IMR-90 (cell line): ENCODE results near the gene LRRC3C. TPM values are rescaled to one million over a fixed set of nuclear protein-coding genes. Genes with fewer than 3 reads are reported as not detected.

ENCODE experiments used
- ATAC-seq: fragments of 200-7000 bp; cut with Tn5 transposase; 2 replicates; pipeline ENCODE4 v1.9.1; 2020; ENCODE audit warnings: low read depth, mild to moderate bottlenecking, moderate library complexity
- BruUV-seq: library from RNA; stranded (reverse); fragments of 400-500 nt; replicated peaks from 2 replicates; lab custom pipeline; 2021; lab: Mats Ljungman, UMichigan
- CTCF ChIA-PET: fragments of 300-600 bp; formaldehyde crosslinking; extraction: SDS; loops from one replicate; lab custom pipeline; 2021; ENCODE audit warnings: antibody characterized with exemption; lab: Yijun Ruan, JAX
- POLR2A ChIA-PET: fragments of 300-600 bp; sonication (Branson Sonifier 250); formaldehyde crosslinking; loops from one replicate; lab custom pipeline; 2022; ENCODE audit warnings: antibody characterized with exemption; ENCODE audit not compliant: unreplicated experiment; lab: Charles Lee
- DNase-seq: peaks from one replicate; pipeline ENCODE4 v3.0.0; 2013
- H2AFZ ChIP-seq: replicated peaks from 2 replicates; pipeline ENCODE3; 2013; ENCODE audit warnings: low read length, mild to moderate bottlenecking; ENCODE audit not compliant: poor library complexity
- H2AK5ac ChIP-seq: 2 replicates; pipeline ENCODE4 v1.6.1; 2013; ENCODE audit warnings: low read depth, low read length, inconsistent platforms
- H2AK9ac ChIP-seq: replicated peaks from 2 replicates; pipeline ENCODE3; 2013; ENCODE audit warnings: mild to moderate bottlenecking, low read depth, low read length, moderate library complexity; ENCODE audit not compliant: poor library complexity
- H2BK120ac ChIP-seq: 2 replicates; pipeline ENCODE4 v1.6.1; 2013; ENCODE audit warnings: low read depth, low read length, inconsistent platforms
- H2BK15ac ChIP-seq: 3 replicates; pipeline ENCODE4 v1.6.1; 2013; ENCODE audit warnings: low read depth, low read length, inconsistent platforms
- H2BK20ac ChIP-seq: 2 replicates; pipeline ENCODE4 v1.6.1; 2013; ENCODE audit warnings: low read depth, mild to moderate bottlenecking, inconsistent platforms, low read length, moderate library complexity
- H2BK5ac ChIP-seq: 2 replicates; pipeline ENCODE4 v1.6.1; 2013; ENCODE audit warnings: mild to moderate bottlenecking, low read depth, low read length, inconsistent platforms; ENCODE audit not compliant: poor library complexity, severe bottlenecking
- H3K14ac ChIP-seq: replicated peaks from 2 replicates; pipeline ENCODE4 v1.6.1; 2013; ENCODE audit warnings: low read depth, low read length, inconsistent platforms
- H3K18ac ChIP-seq: 2 replicates; pipeline ENCODE4 v1.6.1; 2013; ENCODE audit warnings: low read depth, low read length, control low read depth
- H3K23ac ChIP-seq: 2 replicates; pipeline ENCODE4 v1.6.1; 2013; ENCODE audit warnings: low read depth, low read length, inconsistent platforms
- H3K27ac ChIP-seq: 2 replicates; pipeline ENCODE4 v1.5.1; 2013; ENCODE audit warnings: mild to moderate bottlenecking, control low read depth, low read length; ENCODE audit not compliant: insufficient read depth
- H3K27me3 ChIP-seq: 2 replicates; pipeline ENCODE4 v1.6.1; 2013; ENCODE audit warnings: low read length; ENCODE audit not compliant: control insufficient read depth, insufficient read depth
- H3K36me3 ChIP-seq: 2 replicates; pipeline ENCODE4 v1.6.1; 2013; ENCODE audit warnings: low read length, mixed read lengths; ENCODE audit not compliant: control insufficient read depth, insufficient read depth
- H3K4ac ChIP-seq: 2 replicates; pipeline ENCODE4 v1.6.1; 2013; ENCODE audit warnings: low read depth, low read length, inconsistent platforms
- H3K4me1 ChIP-seq: 2 replicates; pipeline ENCODE4 v1.6.1; 2013; ENCODE audit warnings: low read length, mixed read lengths; ENCODE audit not compliant: control insufficient read depth, insufficient read depth
- H3K4me2 ChIP-seq: 2 replicates; pipeline ENCODE4 v1.6.1; 2013; ENCODE audit warnings: low read depth, mild to moderate bottlenecking, control low read depth, low read length, moderate library complexity
- H3K4me3 ChIP-seq: 2 replicates; pipeline ENCODE4 v1.5.1; 2013; ENCODE audit warnings: low read depth, mild to moderate bottlenecking, control low read depth, low read length, moderate library complexity; ENCODE audit not compliant: insufficient read depth
- H3K56ac ChIP-seq: 2 replicates; pipeline ENCODE4 v1.6.1; 2013; ENCODE audit warnings: low read length, inconsistent platforms; ENCODE audit not compliant: insufficient read depth; ENCODE audit errors: extremely low read depth
- H3K79me1 ChIP-seq, 2 experiments: 2 replicates each; pipeline ENCODE4 v1.6.1; 2013; ENCODE audit warnings: low read length in 2 of 2, inconsistent platforms in 1 of 2, low read depth in 1 of 2
- H3K9ac ChIP-seq: 2 replicates; pipeline ENCODE4 v1.6.1; 2013; ENCODE audit warnings: low read depth, low read length, control low read depth
- H3K9me1 ChIP-seq: 2 replicates; pipeline ENCODE4 v1.6.1; 2013; ENCODE audit warnings: low read length, inconsistent platforms; ENCODE audit not compliant: insufficient read depth
- H3K9me3 ChIP-seq: 2 replicates; pipeline ENCODE4 v1.6.1; 2013; ENCODE audit warnings: low read length; ENCODE audit not compliant: control insufficient read depth, insufficient read depth
- H4K20me1 ChIP-seq: 2 replicates; pipeline ENCODE4 v1.6.1; 2013; ENCODE audit warnings: low read length, inconsistent platforms; ENCODE audit not compliant: insufficient read depth
- H4K5ac ChIP-seq: 2 replicates; pipeline ENCODE4 v1.6.1; 2013; ENCODE audit warnings: mild to moderate bottlenecking, low read depth, low read length, control low read depth
- H4K8ac ChIP-seq, 2 experiments: 2 replicates each; pipeline ENCODE4 v1.6.1; 2013; ENCODE audit warnings: low read depth in 2 of 2, low read length in 2 of 2, control low read depth in 1 of 2, inconsistent platforms in 1 of 2
- H4K91ac ChIP-seq: 2 replicates; pipeline ENCODE4 v1.6.1; 2013; ENCODE audit warnings: low read depth, low read length, inconsistent platforms; ENCODE audit not compliant: insufficient read depth
- BHLHE40 ChIP-seq: fragments of 150-350 bp; IDR thresholded peaks from 2 replicates; pipeline ENCODE4 v1.6.1; 2016; ENCODE audit warnings: mild to moderate bottlenecking, low read depth, low read length
- CEBPB ChIP-seq: IDR thresholded peaks from 2 replicates; pipeline ENCODE4 v1.6.1; 2012; ENCODE audit warnings: low read depth, low read length, improper control_type of control experiment
- CHD1 ChIP-seq: IDR thresholded peaks from 2 replicates; pipeline ENCODE4 v1.6.1; 2012; ENCODE audit warnings: low read depth, low read length, improper control_type of control experiment
- FOS ChIP-seq: fragments of 150-350 bp; IDR thresholded peaks from 2 replicates; pipeline ENCODE4 v1.6.1; 2016; ENCODE audit warnings: low read depth, low read length
- MAFK ChIP-seq: IDR thresholded peaks from 2 replicates; pipeline ENCODE4 v1.6.1; 2012; ENCODE audit warnings: low read depth, low read length, improper control_type of control experiment
- MAZ ChIP-seq: IDR thresholded peaks from 2 replicates; pipeline ENCODE4 v1.6.1; 2012; ENCODE audit warnings: low read depth, mild to moderate bottlenecking, low read length, improper control_type of control experiment, moderate library complexity, borderline replicate concordance
- MXI1 ChIP-seq: IDR thresholded peaks from 2 replicates; pipeline ENCODE4 v1.6.1; 2012; ENCODE audit warnings: low read depth, mild to moderate bottlenecking, low read length, moderate library complexity, borderline replicate concordance
- NFE2L2 ChIP-seq: fragments of 150-350 bp; IDR thresholded peaks from 2 replicates; pipeline ENCODE4 v1.6.1; 2016; ENCODE audit warnings: low read depth, mild to moderate bottlenecking, low read length
- POLR2A ChIP-seq: IDR thresholded peaks from 2 replicates; pipeline ENCODE4 v1.6.1; 2012; ENCODE audit warnings: mild to moderate bottlenecking, low read depth, low read length
- RAD21 ChIP-seq: IDR thresholded peaks from 2 replicates; pipeline ENCODE4 v1.6.1; 2012; ENCODE audit warnings: low read length, improper control_type of control experiment
- RCOR1 ChIP-seq: IDR thresholded peaks from 2 replicates; pipeline ENCODE4 v1.6.1; 2012; ENCODE audit warnings: mild to moderate bottlenecking, low read length, improper control_type of control experiment; ENCODE audit not compliant: insufficient replicate concordance
- RFX5 ChIP-seq: IDR thresholded peaks from 2 replicates; pipeline ENCODE4 v1.8.0; 2012; ENCODE audit warnings: low read depth, mild to moderate bottlenecking, low read length, moderate library complexity
- SMC3 ChIP-seq: fragments of 150-350 bp; IDR thresholded peaks from 2 replicates; pipeline ENCODE4 v1.6.1; 2016; ENCODE audit warnings: low read depth, mild to moderate bottlenecking, antibody characterized with exemption, low read length, moderate library complexity
- WGBS, 2 experiments: methylation state at CpG; one replicate each; pipeline versions ENCODE4 v1.1.5 to v1.1.7; 2013; ENCODE audit warnings: missing lambda C conversion rate in 2 of 2; ENCODE audit not compliant: insufficient read length in 1 of 2; ENCODE audit errors: extremely low coverage in 2 of 2; 5-methylcytosine and 5-hydroxymethylcytosine counted together
- dilution Hi-C: fragments of 300-500 bp; cut with HindIII; formaldehyde crosslinking; loops from one replicate; pipeline ENCODE4 v1.14.3; 2018; ENCODE audit warnings: low sequenced_read_pairs; ENCODE audit not compliant: unreplicated experiment
- in situ Hi-C: fragments of 300-500 bp; cut with MboI; formaldehyde crosslinking; loops from 3 replicates; pipeline ENCODE4 v1.14.3; 2019; ENCODE audit warnings: low sequenced_read_pairs, inconsistent platforms, mixed read lengths
- intact Hi-C: fragments of 100-400 bp; cut with micrococcal nuclease; formaldehyde crosslinking; loops from 2 replicates; pipeline ENCODE4 v1.10.0; 2022
- polyA plus RNA-seq, 3 experiments: library from polyadenylated mRNA; depleted of rRNA; stranded (reverse); fragments of >200 nt; gene quantifications; 2 replicates each; pipeline ENCODE4 v1.2.3, GENCODE V29; 2012; ENCODE audit warnings: low replicate concordance in 1 of 3
- total RNA-seq: library from RNA; depleted of rRNA; stranded (reverse); fragments of >200 nt; gene quantifications from 2 replicates; pipeline ENCODE4 v1.2.3, GENCODE V29; 2012
- TF ChIP-seq, protein P1 (sequence below): conservative IDR thresholded peaks from 2 replicates; pipeline ENCODE4 v1.5.1; 2012; ENCODE audit warnings: mild to moderate bottlenecking, low read depth, low read length, improper control_type of control experiment
- TF ChIP-seq, protein P2 (sequence below): fragments of 150-350 bp; IDR thresholded peaks from 2 replicates; pipeline ENCODE4 v1.6.1; 2017; ENCODE audit warnings: mild to moderate bottlenecking, antibody characterized with exemption, low read length, low read depth
- TF ChIP-seq, protein P3 (sequence below): fragments of 150-350 bp; IDR thresholded peaks from 2 replicates; pipeline ENCODE4 v1.6.1; 2016; ENCODE audit warnings: low read depth, mild to moderate bottlenecking, low read length, moderate library complexity, borderline replicate concordance

The LRRC3C gene
- total and polyA plus RNA-seq, 2 of the 4 experiments (the other 2 are of a cell fraction): not detected

DNA sequence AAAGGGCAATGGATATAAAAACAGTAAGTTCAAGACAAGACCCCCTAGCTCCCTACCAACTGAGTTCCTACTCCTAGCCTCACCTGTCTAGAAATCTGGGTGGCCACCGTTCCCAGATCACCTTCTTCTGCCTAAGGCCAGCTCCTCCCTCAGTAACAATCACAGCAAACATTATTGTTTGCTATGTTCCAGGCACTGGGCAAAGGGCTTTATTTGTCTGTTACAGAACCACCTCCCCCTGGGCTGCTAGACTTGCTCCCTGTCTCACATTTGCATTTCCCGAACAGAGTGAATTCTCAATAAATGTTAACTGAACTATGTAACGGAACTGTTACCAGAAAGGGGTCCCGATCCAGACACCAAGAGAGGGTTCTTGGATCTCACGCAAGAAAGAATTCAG lies 6.8 kb downstream of the LRRC3C start:
- H4K91ac ChIP-seq: no peak overlapping the region
- H2BK120ac ChIP-seq: no peak overlapping the region
- H3K9ac ChIP-seq: no peak overlapping the region
- dilution Hi-C loops (no loop called here), in situ Hi-C loops (no loop called here), intact Hi-C loops (no loop called here)
- H3K27me3 ChIP-seq: no peaks in the 10 kb centered on the region
- H3K4me2 ChIP-seq: no peak overlapping the region
- H3K14ac ChIP-seq: no peak overlapping the region
- no peak overlapping the region for H2BK5ac ChIP-seq
- no peaks in the 10 kb centered on the region for H3K79me1 ChIP-seq
- no peak overlapping the region for H3K4me3 ChIP-seq
- no peak overlapping the region for H2AK9ac ChIP-seq
- ATAC-seq (no peak), DNase-seq (no peak)
- no peak overlapping the region for H2AFZ ChIP-seq
- H2BK15ac ChIP-seq: no peak overlapping the region
- TF ChIP-seq SMC3: no peak
- no peak for TF ChIP-seq RCOR1
- TF ChIP-seq RAD21: no peak
- TF ChIP-seq, protein P1, sequence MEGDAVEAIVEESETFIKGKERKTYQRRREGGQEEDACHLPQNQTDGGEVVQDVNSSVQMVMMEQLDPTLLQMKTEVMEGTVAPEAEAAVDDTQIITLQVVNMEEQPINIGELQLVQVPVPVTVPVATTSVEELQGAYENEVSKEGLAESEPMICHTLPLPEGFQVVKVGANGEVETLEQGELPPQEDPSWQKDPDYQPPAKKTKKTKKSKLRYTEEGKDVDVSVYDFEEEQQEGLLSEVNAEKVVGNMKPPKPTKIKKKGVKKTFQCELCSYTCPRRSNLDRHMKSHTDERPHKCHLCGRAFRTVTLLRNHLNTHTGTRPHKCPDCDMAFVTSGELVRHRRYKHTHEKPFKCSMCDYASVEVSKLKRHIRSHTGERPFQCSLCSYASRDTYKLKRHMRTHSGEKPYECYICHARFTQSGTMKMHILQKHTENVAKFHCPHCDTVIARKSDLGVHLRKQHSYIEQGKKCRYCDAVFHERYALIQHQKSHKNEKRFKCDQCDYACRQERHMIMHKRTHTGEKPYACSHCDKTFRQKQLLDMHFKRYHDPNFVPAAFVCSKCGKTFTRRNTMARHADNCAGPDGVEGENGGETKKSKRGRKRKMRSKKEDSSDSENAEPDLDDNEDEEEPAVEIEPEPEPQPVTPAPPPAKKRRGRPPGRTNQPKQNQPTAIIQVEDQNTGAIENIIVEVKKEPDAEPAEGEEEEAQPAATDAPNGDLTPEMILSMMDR: no peak
- TF ChIP-seq CEBPB: no peak
- TF ChIP-seq MXI1: no peak
- TF ChIP-seq, protein P2, sequence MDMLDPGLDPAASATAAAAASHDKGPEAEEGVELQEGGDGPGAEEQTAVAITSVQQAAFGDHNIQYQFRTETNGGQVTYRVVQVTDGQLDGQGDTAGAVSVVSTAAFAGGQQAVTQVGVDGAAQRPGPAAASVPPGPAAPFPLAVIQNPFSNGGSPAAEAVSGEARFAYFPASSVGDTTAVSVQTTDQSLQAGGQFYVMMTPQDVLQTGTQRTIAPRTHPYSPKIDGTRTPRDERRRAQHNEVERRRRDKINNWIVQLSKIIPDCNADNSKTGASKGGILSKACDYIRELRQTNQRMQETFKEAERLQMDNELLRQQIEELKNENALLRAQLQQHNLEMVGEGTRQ: no peak
- TF ChIP-seq MAFK: no peak
- TF ChIP-seq, protein P3, sequence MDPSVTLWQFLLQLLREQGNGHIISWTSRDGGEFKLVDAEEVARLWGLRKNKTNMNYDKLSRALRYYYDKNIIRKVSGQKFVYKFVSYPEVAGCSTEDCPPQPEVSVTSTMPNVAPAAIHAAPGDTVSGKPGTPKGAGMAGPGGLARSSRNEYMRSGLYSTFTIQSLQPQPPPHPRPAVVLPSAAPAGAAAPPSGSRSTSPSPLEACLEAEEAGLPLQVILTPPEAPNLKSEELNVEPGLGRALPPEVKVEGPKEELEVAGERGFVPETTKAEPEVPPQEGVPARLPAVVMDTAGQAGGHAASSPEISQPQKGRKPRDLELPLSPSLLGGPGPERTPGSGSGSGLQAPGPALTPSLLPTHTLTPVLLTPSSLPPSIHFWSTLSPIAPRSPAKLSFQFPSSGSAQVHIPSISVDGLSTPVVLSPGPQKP: no peak
- no peak for TF ChIP-seq BHLHE40
- no peak for TF ChIP-seq RFX5
- TF ChIP-seq NFE2L2: no peak
- TF ChIP-seq MAZ: no peak
- no peak for TF ChIP-seq POLR2A
- no peak for TF ChIP-seq FOS
- TF ChIP-seq CHD1: no peak
- no peak overlapping the region for H2BK20ac ChIP-seq
- H3K56ac ChIP-seq: no peak overlapping the region
- H3K9me3 ChIP-seq: no peaks in the 10 kb centered on the region
- H3K4ac ChIP-seq: peak overlapping the region; percentile 27; the same call in 1 of the 2 replicates
- H4K5ac ChIP-seq: no peak overlapping the region
- H2AK5ac ChIP-seq: no peak overlapping the region
- WGBS, 2 experiments: no CpG with 5 or more reads among the region's 5 CpGs
- peaks cover 13% of the 10 kb centered on the region for H3K9me1 ChIP-seq
- CTCF ChIA-PET: no interaction called here
- no peak overlapping the region for H3K18ac ChIP-seq
- H3K23ac ChIP-seq: no peak overlapping the region
- H4K8ac ChIP-seq: no peak overlapping the region
- POLR2A ChIA-PET: no interaction called here
- BruUV-seq: no TSS peak
- no peaks in the 10 kb centered on the region for H3K36me3 ChIP-seq
- no peak overlapping the region for H3K27ac ChIP-seq
- peaks cover 15% of the 10 kb centered on the region for H3K4me1 ChIP-seq
- H4K20me1 ChIP-seq: peaks cover 4% of the 10 kb centered on the region
